OCI-LY1 (cell line): ENCODE results near the gene FAM234B.
A peak's percentile ranks its signal among the peaks of the same experiment; 100 is the strongest.

Experiments used
- EZH2 ChIP-seq: fragments of 200-600 bp; sonication (generic), shearing (Covaris generic); IDR thresholded peaks from 2 replicates; pipeline ENCODE4 v1.8.0; 2017; ENCODE audit warnings: borderline replicate concordance, mixed run types, mild to moderate bottlenecking, antibody characterized with exemption, low read length, moderate library complexity, mixed read lengths
- TF ChIP-seq, protein P1 (sequence below): fragments of 200-600 bp; sonication (generic), shearing (Covaris generic); IDR thresholded peaks from 2 replicates; pipeline ENCODE4 v1.5.1; 2017; ENCODE audit warnings: mild to moderate bottlenecking, antibody characterized with exemption, low read length, moderate library complexity, mixed read lengths

DNA sequence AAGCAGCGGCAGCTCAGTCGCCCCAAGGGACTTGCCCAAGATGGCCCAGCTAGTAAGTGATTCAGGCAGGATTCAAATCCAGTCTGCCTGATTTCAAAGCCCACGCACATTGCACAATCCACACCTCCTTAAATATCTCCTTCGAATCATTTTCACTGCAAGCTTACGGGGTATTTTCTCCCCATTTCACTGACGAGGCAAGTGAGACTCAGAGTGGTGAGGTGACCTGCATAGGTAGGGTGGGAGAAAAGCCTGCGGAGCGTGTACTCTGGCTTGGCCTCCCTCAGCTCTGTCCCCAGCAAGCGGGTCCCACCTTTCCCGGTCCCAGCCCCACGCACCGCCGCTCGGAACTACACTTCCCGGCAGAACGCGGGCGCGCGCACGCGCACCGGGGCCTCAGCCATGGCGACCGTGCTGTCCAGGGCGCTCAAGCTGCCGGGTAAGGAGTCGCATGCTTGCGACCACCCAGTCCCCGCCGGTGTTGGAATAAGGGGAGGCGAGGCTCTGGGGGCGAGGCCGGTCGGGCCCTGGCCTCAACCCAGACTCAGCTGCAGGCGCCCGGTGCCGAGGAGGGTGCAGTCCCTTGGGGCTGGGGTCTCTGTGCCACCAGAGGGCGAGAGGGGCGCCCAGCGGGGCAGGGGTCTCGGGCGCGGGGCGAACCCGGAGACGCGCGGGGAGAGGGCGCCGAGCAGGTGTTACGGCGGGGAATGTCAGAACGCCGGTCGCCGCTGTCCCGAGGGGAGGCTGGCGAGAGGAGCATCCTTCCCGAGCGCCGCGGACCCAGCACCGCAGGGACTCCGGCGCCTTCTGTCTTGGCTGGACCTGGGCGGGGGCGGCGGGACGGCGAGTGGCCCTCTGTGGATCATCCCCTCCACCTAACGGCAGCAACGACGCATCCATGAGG, at the start of gene FAM234B:
- TF ChIP-seq, protein P1, sequence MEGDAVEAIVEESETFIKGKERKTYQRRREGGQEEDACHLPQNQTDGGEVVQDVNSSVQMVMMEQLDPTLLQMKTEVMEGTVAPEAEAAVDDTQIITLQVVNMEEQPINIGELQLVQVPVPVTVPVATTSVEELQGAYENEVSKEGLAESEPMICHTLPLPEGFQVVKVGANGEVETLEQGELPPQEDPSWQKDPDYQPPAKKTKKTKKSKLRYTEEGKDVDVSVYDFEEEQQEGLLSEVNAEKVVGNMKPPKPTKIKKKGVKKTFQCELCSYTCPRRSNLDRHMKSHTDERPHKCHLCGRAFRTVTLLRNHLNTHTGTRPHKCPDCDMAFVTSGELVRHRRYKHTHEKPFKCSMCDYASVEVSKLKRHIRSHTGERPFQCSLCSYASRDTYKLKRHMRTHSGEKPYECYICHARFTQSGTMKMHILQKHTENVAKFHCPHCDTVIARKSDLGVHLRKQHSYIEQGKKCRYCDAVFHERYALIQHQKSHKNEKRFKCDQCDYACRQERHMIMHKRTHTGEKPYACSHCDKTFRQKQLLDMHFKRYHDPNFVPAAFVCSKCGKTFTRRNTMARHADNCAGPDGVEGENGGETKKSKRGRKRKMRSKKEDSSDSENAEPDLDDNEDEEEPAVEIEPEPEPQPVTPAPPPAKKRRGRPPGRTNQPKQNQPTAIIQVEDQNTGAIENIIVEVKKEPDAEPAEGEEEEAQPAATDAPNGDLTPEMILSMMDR: peak; percentile 27; the same call in 1 of the 2 replicates
- no peak for TF ChIP-seq EZH2
